ENCODE data around the gene ARFGEF2.
"Not testable (repeated sequence)": the region's sequence is repeated elsewhere in the genome, so short reads cannot be mapped to it uniquely, and the experiment has no call there.

The ARFGEF2 gene

GRCh38 chr20:49063279-49063678, 141.8 kb downstream of the ARFGEF2 start:
- no peaks in the 10 kb centered on the region for H3K9me3 ChIP-seq (ENCODE audit: insufficient read depth, low read depth, low read length)
- no peak overlapping the region for H2AFZ ChIP-seq (ENCODE audit: low read length)
- H3K4me2 ChIP-seq (ENCODE audit: low read depth, low read length, poor library complexity, severe bottlenecking): no peak overlapping the region
- no peak overlapping the region for H3K4me3 ChIP-seq (ENCODE audit: low read length, poor library complexity, severe bottlenecking)
- TF ChIP-seq CTCF (conservative IDR thresholded peaks at IDR 0.05; ENCODE audit: low read length): no peak
- TF ChIP-seq EZH2phosphoT487 (IDR thresholded peaks at IDR 0.05; ENCODE audit: borderline replicate concordance): no peak
- no peaks in the 10 kb centered on the region; the same call in 1 of the 2 replicates for H3F3A ChIP-seq (ENCODE audit: low read depth)
- no peaks in the 10 kb centered on the region for H3K9me2 ChIP-seq (replicated peaks; ENCODE audit: low read depth, low read length)
- no peak overlapping the region for H3K9ac ChIP-seq (ENCODE audit: low read depth, low read length, poor library complexity, severe bottlenecking)
- peaks cover 55% of the 10 kb centered on the region for H3K79me2 ChIP-seq (ENCODE audit: insufficient read depth, low read length)
- no peaks in the 10 kb centered on the region for H3K27me3 ChIP-seq (ENCODE audit: insufficient read depth, low read length, poor library complexity, severe bottlenecking)
- H3K36me3 ChIP-seq (ENCODE audit: insufficient read depth, low read length): peaks cover 88% of the 10 kb centered on the region
- H3K4me1 ChIP-seq (ENCODE audit: insufficient read depth, low read length, poor library complexity, severe bottlenecking): no peaks in the 10 kb centered on the region
- peaks cover 50% of the 10 kb centered on the region for H4K20me1 ChIP-seq (ENCODE audit: insufficient read depth, low read length, poor library complexity, severe bottlenecking)

GRCh38 chr20:49074521-49074920, 153.0 kb downstream of the ARFGEF2 start:
- no peaks in the 10 kb centered on the region for H3K27me3 ChIP-seq (ENCODE audit: insufficient read depth, low read length, poor library complexity, severe bottlenecking)
- no peaks in the 10 kb centered on the region for H3K4me1 ChIP-seq (ENCODE audit: insufficient read depth, low read length, poor library complexity, severe bottlenecking)
- peaks cover 96% of the 10 kb centered on the region; the same call in 1 of the 2 replicates for H3K36me3 ChIP-seq (ENCODE audit: insufficient read depth, low read length)
- H3K9me2 ChIP-seq (replicated peaks; ENCODE audit: low read depth, low read length): no peaks in the 10 kb centered on the region
- H2AFZ ChIP-seq (ENCODE audit: low read length): no peak overlapping the region
- TF ChIP-seq EZH2phosphoT487 (IDR thresholded peaks at IDR 0.05; ENCODE audit: borderline replicate concordance) (no peak), CTCF (conservative IDR thresholded peaks at IDR 0.05; ENCODE audit: low read length) (no peak)
- H4K20me1 ChIP-seq (ENCODE audit: insufficient read depth, low read length, poor library complexity, severe bottlenecking): no peaks in the 10 kb centered on the region
- H3K79me2 ChIP-seq (ENCODE audit: insufficient read depth, low read length): no peaks in the 10 kb centered on the region
- H3K4me2 ChIP-seq (ENCODE audit: low read depth, low read length, poor library complexity, severe bottlenecking): no peak overlapping the region
- no peaks in the 10 kb centered on the region for H3K9me3 ChIP-seq (ENCODE audit: insufficient read depth, low read depth, low read length)
- no peaks in the 10 kb centered on the region for H3F3A ChIP-seq (ENCODE audit: low read depth)
- H3K4me3 ChIP-seq (ENCODE audit: low read length, poor library complexity, severe bottlenecking): no peak overlapping the region
- no peak overlapping the region for H3K9ac ChIP-seq (ENCODE audit: low read depth, low read length, poor library complexity, severe bottlenecking)

- H3F3A ChIP-seq (ENCODE audit: low read depth): no peaks in the 10 kb centered on the region
- H4K20me1 ChIP-seq (ENCODE audit: insufficient read depth, low read length, poor library complexity, severe bottlenecking): no peaks in the 10 kb centered on the region
- H3K9ac ChIP-seq (ENCODE audit: low read depth, low read length, poor library complexity, severe bottlenecking): no peak overlapping the region
- no peaks in the 10 kb centered on the region for H3K27me3 ChIP-seq (ENCODE audit: insufficient read depth, low read length, poor library complexity, severe bottlenecking)
- H3K4me2 ChIP-seq (ENCODE audit: low read depth, low read length, poor library complexity, severe bottlenecking): no peak overlapping the region
- peaks cover 96% of the 10 kb centered on the region; the same call in 1 of the 2 replicates for H3K36me3 ChIP-seq (ENCODE audit: insufficient read depth, low read length)
- H2AFZ ChIP-seq (ENCODE audit: low read length): no peak overlapping the region
- H3K9me3 ChIP-seq (ENCODE audit: insufficient read depth, low read depth, low read length): no peaks in the 10 kb centered on the region
- no peak for TF ChIP-seq EZH2phosphoT487 (IDR thresholded peaks at IDR 0.05; ENCODE audit: borderline replicate concordance)
- TF ChIP-seq CTCF (conservative IDR thresholded peaks at IDR 0.05; ENCODE audit: low read length): no peak
- H3K79me2 ChIP-seq (ENCODE audit: insufficient read depth, low read length): no peaks in the 10 kb centered on the region
- no peaks in the 10 kb centered on the region for H3K9me2 ChIP-seq (replicated peaks; ENCODE audit: low read depth, low read length)
- H3K4me1 ChIP-seq (ENCODE audit: insufficient read depth, low read length, poor library complexity, severe bottlenecking): no peaks in the 10 kb centered on the region
- no peak overlapping the region for H3K4me3 ChIP-seq (ENCODE audit: low read length, poor library complexity, severe bottlenecking)
Observed at GRCh38 chr20:49078310-49078709, 156.8 kb downstream of the ARFGEF2 start.

- H3K79me2 ChIP-seq (ENCODE audit: insufficient read depth, low read length); H3K27me3 ChIP-seq (ENCODE audit: insufficient read depth, low read length, poor library complexity, severe bottlenecking); H2AFZ ChIP-seq (ENCODE audit: low read length); H3F3A ChIP-seq (ENCODE audit: low read depth); H3K4me2 ChIP-seq (ENCODE audit: low read depth, low read length, poor library complexity, severe bottlenecking); H3K9me3 ChIP-seq (ENCODE audit: insufficient read depth, low read depth, low read length); H3K4me3 ChIP-seq (ENCODE audit: low read length, poor library complexity, severe bottlenecking); H3K9ac ChIP-seq (ENCODE audit: low read depth, low read length, poor library complexity, severe bottlenecking); H4K20me1 ChIP-seq (ENCODE audit: insufficient read depth, low read length, poor library complexity, severe bottlenecking); H3K9me2 ChIP-seq (replicated peaks; ENCODE audit: low read depth, low read length); H3K4me1 ChIP-seq (ENCODE audit: insufficient read depth, low read length, poor library complexity, severe bottlenecking): not testable (repeated sequence)
- H3K36me3 ChIP-seq (ENCODE audit: insufficient read depth, low read length): peaks cover 96% of the 10 kb centered on the region
Observed at GRCh38 chr20:49082295-49082694, 160.8 kb downstream of the ARFGEF2 start.

All from Loucy (cell line).